SK-N-SH treated with all-trans-retinoic acid at 6 μM for 48 hours (cell line): ENCODE measurements around the gene GNAQ.

Experiments
- ATAC-seq: fragments of 200-7000 bp; cut with Tn5 transposase; 3 replicates; pipeline ENCODE4 v1.9.1; 2020; ENCODE audit warnings: mild to moderate bottlenecking, moderate library complexity
- ARNTL ChIP-seq: fragments of 450-650 bp; formaldehyde crosslinking; IDR thresholded peaks from 2 replicates; pipeline ENCODE4 v1.5.0; 2020; ENCODE audit warnings: low read depth, mild to moderate bottlenecking, moderate library complexity, borderline replicate concordance
- BACH2 ChIP-seq: fragments of 250-450 bp; sonication (Bioruptor Pico); IDR thresholded peaks from 2 replicates; pipeline ENCODE4 v1.9.0; 2021; ENCODE audit warnings: mild to moderate bottlenecking, borderline replicate concordance
- CSDC2 ChIP-seq: fragments of 250-450 bp; sonication (Bioruptor Pico); IDR thresholded peaks from 2 replicates; pipeline ENCODE4 v1.5.0; 2020; ENCODE audit warnings: mild to moderate bottlenecking, moderate library complexity
- CSRNP3 ChIP-seq: fragments of 250-450 bp; sonication (Bioruptor Pico); IDR thresholded peaks from 2 replicates; pipeline ENCODE4 v1.5.1; 2021; ENCODE audit warnings: mild to moderate bottlenecking, moderate library complexity
- ESRRG ChIP-seq: fragments of 250-450 bp; sonication (Bioruptor Pico); IDR thresholded peaks from 2 replicates; pipeline ENCODE4 v1.6.1; 2021; ENCODE audit warnings: mild to moderate bottlenecking
- GLIS3 ChIP-seq: fragments of 250-450 bp; sonication (Bioruptor Pico); IDR thresholded peaks from 2 replicates; pipeline ENCODE4 v1.5.0; 2020; ENCODE audit warnings: mild to moderate bottlenecking, moderate library complexity
- ISL1 ChIP-seq: fragments of 250-450 bp; sonication (Bioruptor Pico); IDR thresholded peaks from 2 replicates; pipeline ENCODE4 v2.1.2; 2022; ENCODE audit warnings: mild to moderate bottlenecking, moderate library complexity
- OSR1 ChIP-seq: fragments of 250-450 bp; sonication (Bioruptor Pico); IDR thresholded peaks from 2 replicates; pipeline ENCODE4 v1.8.0; 2022; ENCODE audit warnings: moderate library complexity, mild to moderate bottlenecking, inconsistent platforms
- PATZ1 ChIP-seq: fragments of 250-450 bp; sonication (Bioruptor Pico); IDR thresholded peaks from 2 replicates; pipeline ENCODE4 v1.8.0; 2020; ENCODE audit warnings: mild to moderate bottlenecking, moderate library complexity, borderline replicate concordance
- POU6F1 ChIP-seq: fragments of 250-450 bp; sonication (Bioruptor Pico); IDR thresholded peaks from 2 replicates; pipeline ENCODE4 v1.8.0; 2021; ENCODE audit warnings: low read depth, mild to moderate bottlenecking, moderate library complexity, borderline replicate concordance
- PPARA ChIP-seq: fragments of 250-450 bp; sonication (Bioruptor Pico); IDR thresholded peaks from 2 replicates; pipeline ENCODE4 v1.5.0; 2020; ENCODE audit warnings: mild to moderate bottlenecking, borderline replicate concordance
- TCF4 ChIP-seq: fragments of 250-450 bp; sonication (Bioruptor Pico); IDR thresholded peaks from 2 replicates; pipeline ENCODE4 v1.8.0; 2021; ENCODE audit warnings: mild to moderate bottlenecking, moderate library complexity, borderline replicate concordance
- TOX ChIP-seq: fragments of 250-450 bp; sonication (Bioruptor Pico); IDR thresholded peaks from 2 replicates; pipeline ENCODE4 v1.8.0; 2021; ENCODE audit warnings: mild to moderate bottlenecking, moderate library complexity, borderline replicate concordance
- TSHZ2 ChIP-seq: fragments of 250-450 bp; sonication (Bioruptor Pico); IDR thresholded peaks from 2 replicates; pipeline ENCODE4 v1.5.0; 2020; ENCODE audit warnings: mild to moderate bottlenecking, moderate library complexity
- ZC3H10 ChIP-seq: fragments of 250-450 bp; sonication (Bioruptor Pico); IDR thresholded peaks from 2 replicates; pipeline ENCODE4 v1.5.1; 2021; ENCODE audit warnings: mild to moderate bottlenecking, moderate library complexity
- ZFP3 ChIP-seq: fragments of 250-450 bp; sonication (Bioruptor Pico); IDR thresholded peaks from 2 replicates; pipeline ENCODE4 v1.5.0; 2020; ENCODE audit warnings: mild to moderate bottlenecking, moderate library complexity
- ZFP30 ChIP-seq: fragments of 450-650 bp; formaldehyde crosslinking; IDR thresholded peaks from 2 replicates; pipeline ENCODE4 v1.5.0; 2022; ENCODE audit warnings: mild to moderate bottlenecking, moderate library complexity
- ZNF70 ChIP-seq: fragments of 450-650 bp; formaldehyde crosslinking; IDR thresholded peaks from 2 replicates; pipeline ENCODE4 v1.5.0; 2020; ENCODE audit warnings: mild to moderate bottlenecking, moderate library complexity

Gene GNAQ

GRCh38 chr9:77731008-77731698 is 300.5 kb downstream of the GNAQ start:
- peak; percentile 37 for ATAC-seq
- TF ChIP-seq TCF4 (CRISPR knock-in tag) (no peak), TSHZ2 (0 out of 2 replicates have a peak, but pooled peaks have one; percentile 13), ZFP30 (CRISPR knock-in tag) (no peak)

- no peak for TF ChIP-seq PATZ1 (CRISPR knock-in tag)
- TF ChIP-seq TOX (CRISPR knock-in tag) = no peak
- no peak for TF ChIP-seq CSRNP3 (CRISPR knock-in tag)
- no peak for TF ChIP-seq BACH2
- no peak for TF ChIP-seq ISL1 (CRISPR knock-in tag)
- no peak for TF ChIP-seq ZNF70
- TF ChIP-seq GLIS3 (CRISPR knock-in tag) = no peak
- TF ChIP-seq ARNTL (CRISPR knock-in tag) = no peak
- no peak for TF ChIP-seq ZFP30 (CRISPR knock-in tag)
- TF ChIP-seq POU6F1 (CRISPR knock-in tag) = no peak
- TF ChIP-seq ZC3H10 (CRISPR knock-in tag) = no peak
- no peak for TF ChIP-seq TCF4 (CRISPR knock-in tag)
- no peak for TF ChIP-seq TSHZ2
- TF ChIP-seq OSR1 (CRISPR knock-in tag) = no peak
- TF ChIP-seq ZFP3 (CRISPR knock-in tag) = no peak
- ATAC-seq = no peak
Measured at GRCh38 chr9:77729177-77729576, 302.4 kb downstream of the GNAQ start.

- ATAC-seq = no peak
- TF ChIP-seq TOX (CRISPR knock-in tag) (no peak), PPARA (no peak), CSRNP3 (CRISPR knock-in tag) (no peak), ZC3H10 (CRISPR knock-in tag) (no peak), ARNTL (CRISPR knock-in tag) (no peak), TCF4 (CRISPR knock-in tag) (no peak), TSHZ2 (no peak), CSDC2 (CRISPR knock-in tag) (no peak), BACH2 (no peak), ESRRG (CRISPR knock-in tag) (no peak), PATZ1 (CRISPR knock-in tag) (no peak)
Measured at GRCh38 chr9:77726814-77727213, 304.8 kb downstream of the GNAQ start.
